Testis (tissue), 3 donors: ENCODE data around the gene TMEM126A. TPM values are rescaled to one million over a fixed set of nuclear protein-coding genes. Genes with fewer than 3 reads are reported as not detected.
"Not testable (repeated sequence)": the region's sequence is repeated elsewhere in the genome, so short reads cannot be mapped to it uniquely, and the experiment has no call there.

Experiments used
- DNase-seq: peaks from one replicate; pipeline ENCODE4 v3.0.0-alpha.2; 2019
- H3K27ac ChIP-seq, 2 donors: fragments of 200-600 bp; sonication (generic); one replicate each; pipeline ENCODE4 v1.5.1; 2019
- H3K27me3 ChIP-seq: fragments of 200-600 bp; sonication (generic); one replicate; pipeline ENCODE4 v1.5.1; 2019
- H3K36me3 ChIP-seq: fragments of 200-600 bp; sonication (generic); one replicate; pipeline ENCODE4 v1.5.1; 2017; ENCODE audit warnings: low read depth; ENCODE audit errors: missing control alignments
- H3K4me1 ChIP-seq: fragments of 200-600 bp; sonication (generic); one replicate; pipeline ENCODE4 v1.5.1; 2019
- H3K4me3 ChIP-seq, 2 donors: fragments of 200-600 bp; sonication (generic); one replicate each; pipeline ENCODE4 v1.5.1; 2017 to 2019
- H3K9me3 ChIP-seq: fragments of 200-600 bp; sonication (generic); one replicate; pipeline ENCODE4 v1.5.1; 2017
- POLR2A ChIP-seq: fragments of 450-650 bp; IDR thresholded peaks from one replicate; pipeline ENCODE4 v1.6.1; 2017; ENCODE audit warnings: antibody characterized with exemption, mild to moderate bottlenecking, moderate library complexity
- WGBS, 2 donors: methylation state at CpG; one replicate each; pipeline ENCODE4 v1.1.5; 2018; 5-methylcytosine and 5-hydroxymethylcytosine counted together
- intact Hi-C: fragments of 100-400 bp; cut with DNase I; formaldehyde crosslinking; loops from one replicate; pipeline ENCODE4 v1.15.1; 2023; ENCODE audit warnings: low total_unique reads
- polyA plus RNA-seq: library from polyadenylated mRNA; stranded (reverse); fragments of 350-450 nt; fragmentation: Illumina TruSeq; extraction: RNeasy Lipid Tissue Mini Kit (QIAGEN cat#74804); gene quantifications from one replicate; pipeline ENCODE4 v1.2.3, GENCODE V29; 2014; ENCODE audit warnings: low read depth, low replicate concordance; ENCODE audit not compliant: insufficient read depth
- total RNA-seq, 2 donors: library from RNA; depleted of rRNA; stranded (reverse); fragments of >200 nt; gene quantifications; one replicate each; pipeline ENCODE4 v1.2.3, GENCODE V29; 2016
- TF ChIP-seq, protein P1 (sequence below), 3 experiments: fragments of 450-650 bp in 2 of 3; fragments of 200-600 bp in 1 of 3; sonication (generic) in 1 of 3; IDR thresholded peaks; one replicate each; pipeline ENCODE4 v1.5.1; 2016 to 2019; ENCODE audit warnings: antibody characterized with exemption in 3 of 3, mild to moderate bottlenecking in 2 of 3, moderate library complexity in 1 of 3

TMEM126A gene
- total and polyA plus RNA-seq, 3 donors from 2014 or later: 19.5 to 75.4 (median 29.2) TPM

DNA sequence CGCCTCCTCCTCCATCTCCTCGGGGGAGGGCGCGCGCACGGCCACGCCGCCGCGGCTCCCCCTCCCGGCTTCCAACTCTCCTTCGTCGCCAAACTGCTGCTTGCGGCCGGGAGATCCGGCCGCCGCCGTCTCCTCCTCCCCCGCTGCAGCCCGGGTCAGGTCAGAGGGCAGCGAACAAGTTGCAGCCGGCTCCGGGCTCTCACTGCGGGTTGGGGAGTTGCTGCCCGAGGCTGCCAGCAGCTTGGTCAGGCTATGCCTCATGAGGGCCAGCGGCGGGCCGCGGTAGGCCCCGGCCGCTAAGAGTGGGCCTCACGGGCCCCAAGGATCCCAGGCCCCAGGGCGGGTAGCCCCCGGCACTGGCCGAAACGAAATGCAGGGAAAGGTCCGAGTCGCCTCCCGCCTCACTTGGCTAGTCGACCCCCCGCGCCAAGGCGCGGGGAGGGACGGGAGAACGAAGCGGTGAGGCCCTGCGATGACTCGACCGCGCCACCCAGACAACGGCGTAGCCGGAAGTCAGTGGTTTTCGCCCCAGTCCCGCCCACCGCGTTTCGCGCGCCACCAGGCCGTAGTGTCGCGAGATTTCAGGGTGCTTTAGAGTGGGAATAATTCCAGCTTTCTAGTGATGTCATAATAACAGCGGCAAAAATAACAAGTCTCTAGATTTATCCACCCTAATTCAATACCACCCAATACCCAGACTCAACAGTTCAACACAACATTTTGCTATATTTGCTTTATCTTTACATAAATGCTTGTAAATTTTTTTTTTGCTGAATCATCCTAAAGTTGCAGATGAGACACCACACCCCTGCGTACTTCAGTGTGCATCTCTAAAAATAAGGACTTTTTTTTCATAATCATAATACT is 17.1 kb downstream of the TMEM126A start, which contains the start of gene CREBZF:
Gene CREBZF (minus strand): TSS at position 515 of the 867 bp plus-strand sequence. CDS start 254 bp downstream, at position 261.
- WGBS, 2 donors: 0 to 1% methylated on average over 14 to 37 of the region's 67 CpGs
- no peaks in the 10 kb centered on the region for H3K36me3 ChIP-seq
- H3K9me3 ChIP-seq: no peaks in the 10 kb centered on the region
- peaks cover 26% of the 10 kb centered on the region for H3K4me1 ChIP-seq
- TF ChIP-seq POLR2A: peak; percentile 92
- TF ChIP-seq, protein P1, sequence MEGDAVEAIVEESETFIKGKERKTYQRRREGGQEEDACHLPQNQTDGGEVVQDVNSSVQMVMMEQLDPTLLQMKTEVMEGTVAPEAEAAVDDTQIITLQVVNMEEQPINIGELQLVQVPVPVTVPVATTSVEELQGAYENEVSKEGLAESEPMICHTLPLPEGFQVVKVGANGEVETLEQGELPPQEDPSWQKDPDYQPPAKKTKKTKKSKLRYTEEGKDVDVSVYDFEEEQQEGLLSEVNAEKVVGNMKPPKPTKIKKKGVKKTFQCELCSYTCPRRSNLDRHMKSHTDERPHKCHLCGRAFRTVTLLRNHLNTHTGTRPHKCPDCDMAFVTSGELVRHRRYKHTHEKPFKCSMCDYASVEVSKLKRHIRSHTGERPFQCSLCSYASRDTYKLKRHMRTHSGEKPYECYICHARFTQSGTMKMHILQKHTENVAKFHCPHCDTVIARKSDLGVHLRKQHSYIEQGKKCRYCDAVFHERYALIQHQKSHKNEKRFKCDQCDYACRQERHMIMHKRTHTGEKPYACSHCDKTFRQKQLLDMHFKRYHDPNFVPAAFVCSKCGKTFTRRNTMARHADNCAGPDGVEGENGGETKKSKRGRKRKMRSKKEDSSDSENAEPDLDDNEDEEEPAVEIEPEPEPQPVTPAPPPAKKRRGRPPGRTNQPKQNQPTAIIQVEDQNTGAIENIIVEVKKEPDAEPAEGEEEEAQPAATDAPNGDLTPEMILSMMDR (IDR thresholded peaks at IDR 0.05): peak in 1 of 3 experiments; percentile 2
- H3K4me3 ChIP-seq: peak within 1 kb of the TSS; percentile 88 to 97
- peak; percentile 96 for DNase-seq
- H3K27me3 ChIP-seq: no peaks in the 10 kb centered on the region
- intact Hi-C loops: no loop called here
- peak within 1 kb of the TSS; percentile 98 to 99 for H3K27ac ChIP-seq

DNA sequence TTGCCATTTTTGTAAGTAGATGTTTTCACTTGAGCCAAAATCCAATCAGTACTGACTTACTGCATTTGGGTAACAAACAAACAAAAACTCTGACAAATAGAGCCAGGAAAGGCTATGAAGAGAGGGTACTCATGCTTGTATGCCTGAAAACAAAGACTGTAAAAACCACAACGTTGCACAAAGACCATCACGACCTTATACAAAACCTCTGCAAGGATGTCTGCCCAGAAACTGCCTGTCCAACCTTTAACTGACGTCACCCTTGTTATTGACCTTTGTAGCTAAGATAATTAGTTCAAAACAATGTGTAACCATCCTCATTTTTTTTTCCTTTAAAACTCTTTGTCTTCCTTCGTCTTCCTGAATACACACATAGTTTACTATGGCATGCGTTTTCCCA is 18.0 kb downstream of the TMEM126A start:
- 37 to 50% methylated on average over 5 of the region's 5 CpGs for WGBS, 2 donors
- H3K4me1 ChIP-seq: peaks cover 19% of the 10 kb centered on the region
- H3K36me3 ChIP-seq: no peaks in the 10 kb centered on the region
- no peak for DNase-seq
- H3K4me3 ChIP-seq: peak overlapping the region in 1 of 2 donors; percentile 97
- no peaks in the 10 kb centered on the region for H3K9me3 ChIP-seq
- intact Hi-C loops: no loop called here
- no peak for TF ChIP-seq POLR2A
- TF ChIP-seq, protein P1 (IDR thresholded peaks at IDR 0.05): no peak
- H3K27ac ChIP-seq: no peak overlapping the region
- H3K27me3 ChIP-seq: no peaks in the 10 kb centered on the region

DNA sequence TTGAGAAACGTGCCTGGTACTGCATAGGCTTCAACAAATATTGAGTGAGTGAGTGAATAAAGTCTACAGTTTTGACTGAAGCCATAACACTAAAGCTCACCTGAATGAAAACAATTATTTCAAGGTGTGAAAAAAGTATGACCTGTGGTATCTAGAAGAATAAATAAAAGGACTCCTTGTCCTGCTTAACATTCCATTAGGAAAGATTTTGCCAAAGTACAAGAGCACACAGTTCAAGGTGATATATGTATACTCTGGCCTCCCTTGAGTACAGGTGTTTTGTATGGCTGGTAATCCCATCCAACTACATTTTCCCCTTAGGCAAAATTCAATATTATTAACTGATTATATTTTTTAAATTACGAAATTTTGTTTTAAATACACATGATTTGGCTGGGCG is 18.9 kb downstream of the TMEM126A start:
- 89 to 90% methylated on average over 3 of the region's 3 CpGs for WGBS, 2 donors
- Histone ChIP-seq H3K27me3 (no peaks in the 10 kb centered on the region), H3K4me3 (no peak overlapping the region), H3K4me1 (peaks cover 12% of the 10 kb centered on the region), H3K27ac (no peak overlapping the region), H3K9me3 (no peaks in the 10 kb centered on the region), H3K36me3 (no peaks in the 10 kb centered on the region)
- DNase-seq: no peak
- TF ChIP-seq, protein P1 (IDR thresholded peaks at IDR 0.05): no peak
- TF ChIP-seq POLR2A: no peak
- intact Hi-C loops: no loop called here

DNA sequence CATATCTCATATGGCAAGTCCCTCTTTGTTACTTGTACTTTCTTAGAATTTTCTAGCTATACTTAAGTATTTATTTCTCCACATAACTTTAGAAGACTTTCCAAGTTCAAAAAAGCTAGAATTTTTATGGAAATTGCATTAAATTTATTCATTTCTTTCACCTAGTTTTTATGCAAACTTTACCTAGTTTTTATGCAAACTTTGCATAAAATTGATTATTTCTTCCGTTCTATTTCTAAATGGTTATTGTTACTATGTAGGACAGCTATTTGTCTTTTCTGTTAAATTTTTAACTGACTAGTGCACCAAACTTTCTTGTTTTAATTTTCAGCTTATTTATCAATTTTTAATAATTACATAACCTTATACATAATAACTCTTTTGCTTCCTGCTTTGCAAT is 20.4 kb downstream of the TMEM126A start:
- H3K9me3 ChIP-seq: no peaks in the 10 kb centered on the region
- no peak overlapping the region for H3K27ac ChIP-seq
- H3K36me3 ChIP-seq: no peaks in the 10 kb centered on the region
- TF ChIP-seq, protein P1 (IDR thresholded peaks at IDR 0.05): no peak
- no peak for TF ChIP-seq POLR2A
- no peaks in the 10 kb centered on the region for H3K4me1 ChIP-seq
- 84 to 91% methylated on average over 1 of the region's 1 CpG for WGBS, 2 donors
- H3K4me3 ChIP-seq: no peak overlapping the region
- no peaks in the 10 kb centered on the region for H3K27me3 ChIP-seq
- no peak for DNase-seq
- intact Hi-C loops: no loop called here

DNA sequence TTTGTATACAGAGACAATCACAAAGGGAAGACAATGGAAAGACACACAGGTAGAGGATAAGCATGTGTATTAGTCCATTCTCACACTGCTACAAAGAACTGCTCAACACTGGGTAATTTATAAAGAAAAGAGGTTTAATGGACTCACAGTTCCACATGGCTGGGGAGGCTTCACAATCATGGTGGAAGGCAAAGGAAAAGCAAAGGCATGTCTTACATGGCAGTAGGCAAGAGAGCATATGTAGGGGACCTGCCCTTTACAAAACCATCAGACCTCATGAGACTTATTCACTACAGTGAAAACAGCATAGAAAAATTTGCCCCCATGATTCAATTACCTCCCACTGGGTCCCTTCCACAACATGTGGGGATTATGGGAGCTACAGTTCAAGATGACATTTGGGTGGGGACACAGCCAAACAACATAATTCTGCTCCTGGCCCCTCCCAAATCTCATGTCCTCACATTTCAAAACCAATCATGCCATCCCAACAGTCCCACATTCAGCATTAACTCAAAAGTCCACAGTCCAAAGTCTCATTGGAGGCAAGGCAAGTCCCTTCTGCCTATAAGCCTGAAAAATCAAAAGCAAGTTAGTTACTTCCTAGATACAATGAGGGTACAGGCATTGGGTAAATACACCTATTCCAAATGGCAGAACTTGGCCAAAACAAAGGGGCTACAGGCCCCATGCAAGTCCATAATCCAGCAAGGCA is 23.3 kb downstream of the TMEM126A start:
- H3K4me3 ChIP-seq, DNase-seq, H3K36me3 ChIP-seq, intact Hi-C loops, H3K27ac ChIP-seq, H3K4me1 ChIP-seq, H3K27me3 ChIP-seq, H3K9me3 ChIP-seq: not testable (repeated sequence)
